ENCODE measurements around the gene GNG7.
A peak's percentile ranks its signal among the peaks of the same experiment; 100 is the strongest.
"Not testable (repeated sequence)": the region's sequence is repeated elsewhere in the genome, so short reads cannot be mapped to it uniquely, and the experiment has no call there.

GNG7 gene

GRCh38 chr19:2619076-2619475 is 83.4 kb downstream of the GNG7 start:
- no peak for DNase-seq (ENCODE audit: low spot score)

DNA sequence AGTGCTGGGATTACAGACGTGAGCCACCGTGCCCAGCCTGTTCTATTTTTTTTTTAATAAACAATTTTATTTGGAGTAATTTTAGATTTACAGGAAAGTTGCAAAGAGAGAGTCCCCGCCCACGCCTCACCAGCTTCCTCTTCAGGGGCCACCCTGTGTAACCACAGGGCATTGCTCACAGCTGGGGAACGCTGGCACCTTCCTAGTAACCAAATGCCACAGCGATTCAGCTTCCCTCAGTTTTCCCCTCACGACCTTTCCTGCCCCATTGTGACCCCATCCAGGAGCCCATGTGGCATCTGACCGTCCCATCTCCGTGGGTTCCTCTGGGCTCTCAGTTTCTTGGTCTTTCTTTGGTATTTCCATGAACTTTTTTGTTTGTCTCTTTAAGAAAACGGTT is 83.9 kb downstream of the GNG7 start:
- DNase-seq (ENCODE audit: low spot score): no peak

DNA sequence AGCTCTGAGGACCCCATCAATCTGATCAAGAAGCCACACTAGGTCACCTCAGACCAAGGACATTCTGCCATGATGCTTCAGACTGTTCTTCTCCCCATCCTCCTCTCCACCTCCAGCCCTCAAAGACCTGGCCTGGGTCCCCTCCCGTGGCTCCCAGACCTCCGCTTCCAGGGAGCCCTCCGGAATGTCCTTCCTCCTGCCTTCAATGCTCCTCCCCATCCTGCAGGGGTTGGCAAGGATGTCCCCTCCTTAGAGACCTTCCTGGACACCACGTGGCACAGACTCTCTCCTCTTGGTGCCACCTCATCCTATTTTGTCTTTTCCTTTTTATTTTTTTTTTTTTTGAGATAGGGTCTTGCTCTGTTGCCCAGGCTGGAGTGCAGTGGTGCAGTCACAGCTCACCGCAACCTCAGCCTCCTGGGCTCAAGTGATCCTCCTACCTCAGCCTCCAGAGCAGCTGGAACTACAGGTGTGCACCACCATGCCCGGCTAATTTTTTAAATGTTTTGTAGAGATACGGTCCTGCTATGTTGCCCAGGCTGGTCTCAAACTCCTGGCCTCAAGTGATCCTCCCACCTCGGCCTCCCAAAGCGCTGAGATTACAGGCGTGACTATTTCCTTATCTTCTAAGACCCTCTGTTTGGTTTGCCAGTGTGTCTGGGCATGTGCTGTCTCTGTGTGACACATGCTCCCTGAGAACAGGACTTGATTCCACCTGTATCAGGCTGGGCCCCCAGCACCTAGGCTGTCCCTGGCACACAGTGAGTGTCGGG is 84.9 kb downstream of the GNG7 start:
- no peak for DNase-seq (ENCODE audit: low spot score)

GRCh38 chr19:2616741-2617392 is 85.6 kb downstream of the GNG7 start:
- no peak for DNase-seq (ENCODE audit: low spot score)

DNA sequence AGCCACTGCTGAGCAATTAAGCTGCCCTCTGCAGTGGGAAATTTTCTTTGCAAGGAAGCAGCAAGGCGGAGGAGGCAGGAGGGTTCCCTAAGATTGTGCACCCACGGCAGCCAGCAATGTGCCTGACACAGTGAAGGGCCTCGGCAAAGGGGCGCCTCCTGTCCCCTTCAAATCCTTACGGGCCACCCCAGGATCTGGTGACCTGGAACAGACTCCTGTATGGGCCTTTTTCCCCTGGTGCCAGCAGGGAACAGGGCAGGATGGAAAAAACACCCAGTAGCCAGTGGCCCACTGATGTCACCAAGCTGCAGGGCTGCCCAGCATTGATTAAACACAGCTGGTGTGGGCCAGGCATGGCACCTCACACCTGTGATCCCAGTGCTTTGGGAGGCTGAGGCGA is 86.7 kb downstream of the GNG7 start:
- DNase-seq (ENCODE audit: low spot score): no peak

DNA sequence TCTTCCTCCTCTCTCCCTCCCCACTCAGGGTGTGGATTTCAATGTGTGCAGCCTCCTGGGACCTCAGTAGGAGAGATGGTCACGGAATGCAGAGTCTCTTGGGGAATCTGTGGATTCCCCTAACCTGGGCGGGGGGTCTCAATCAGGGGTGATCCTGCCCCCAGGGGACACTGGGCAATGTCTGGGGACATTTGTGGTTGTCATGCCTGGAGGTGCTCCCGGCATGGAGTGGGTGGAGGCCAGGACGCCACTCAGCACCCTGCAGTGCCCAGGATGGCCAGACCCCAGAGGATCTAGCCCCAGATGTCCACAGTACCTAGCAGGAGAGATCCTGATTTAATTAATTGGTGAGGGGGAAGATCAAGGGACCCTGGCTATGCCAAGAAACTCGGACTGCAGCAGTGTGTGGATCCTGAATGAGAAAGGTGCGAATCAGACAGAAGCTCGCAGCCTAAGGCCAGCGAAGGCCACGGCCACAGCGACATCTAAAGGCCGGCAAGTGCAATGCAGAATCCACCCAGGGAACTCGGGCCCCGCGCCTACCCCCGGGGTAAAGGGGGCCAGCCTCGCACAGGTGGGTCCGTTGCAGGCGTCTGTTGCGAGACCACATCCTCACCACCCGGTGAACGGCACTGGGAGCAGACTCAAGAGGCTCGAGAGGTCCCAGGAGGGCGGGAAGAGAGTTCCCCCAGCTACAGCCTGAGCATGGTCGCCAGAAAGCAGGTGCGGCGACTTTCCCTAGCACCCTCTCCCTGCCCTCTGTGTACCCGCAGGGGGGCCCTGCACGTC is 88.8 kb downstream of the GNG7 start:
- DNase-seq (ENCODE audit: low spot score): peak; percentile 63

- DNase-seq (ENCODE audit: low spot score): no peak
Measured at GRCh38 chr19:2612619-2613249, 89.8 kb downstream of the GNG7 start.

DNA sequence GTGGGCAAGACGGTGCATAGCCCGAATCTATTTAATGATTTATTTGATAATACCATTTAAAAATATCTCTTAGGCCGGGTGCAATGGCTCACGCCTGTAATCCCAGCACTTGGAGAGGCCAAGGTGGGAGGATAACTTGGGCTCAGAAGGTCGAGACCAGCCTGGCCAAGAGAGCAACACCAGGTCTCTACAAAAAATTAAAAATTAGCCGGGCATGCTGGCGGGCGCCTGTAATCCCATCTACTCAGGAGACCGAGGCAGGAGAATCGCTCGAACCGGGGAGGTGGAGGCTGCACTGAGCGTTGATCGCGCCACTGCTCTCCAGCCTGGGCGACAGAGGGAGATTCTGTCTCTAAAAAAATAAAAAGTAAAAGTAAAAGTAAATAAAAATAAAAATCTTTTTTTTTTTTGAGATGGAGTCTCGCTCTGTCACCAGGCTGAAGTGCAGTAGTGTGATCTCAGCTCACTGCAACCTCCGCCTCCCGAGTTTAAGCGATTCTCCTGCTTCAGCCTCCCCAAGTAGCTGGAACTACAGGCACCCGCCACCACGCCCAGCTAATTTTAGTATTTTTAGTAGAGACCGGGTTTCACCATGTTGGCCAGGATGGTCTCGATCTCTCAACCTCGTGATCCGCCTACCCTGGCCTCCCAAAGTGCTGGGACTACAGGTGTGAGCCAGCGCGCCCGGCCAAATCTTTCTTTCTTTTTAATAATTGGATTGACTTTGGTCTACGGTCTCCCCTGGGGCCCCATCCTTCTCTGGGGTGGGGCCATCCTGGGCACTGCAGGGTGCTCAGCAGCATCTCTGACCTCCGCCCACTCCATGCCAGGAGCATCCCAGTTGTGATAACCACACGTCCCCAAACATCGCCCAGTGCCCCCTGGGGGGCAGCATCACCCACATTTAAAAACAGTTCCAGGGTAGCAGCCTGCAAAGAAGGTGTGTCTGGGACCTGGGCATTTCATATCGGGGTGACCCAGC is 90.7 kb downstream of the GNG7 start:
- DNase-seq (ENCODE audit: low spot score): no peak

GRCh38 chr19:2610637-2611482 is 91.6 kb downstream of the GNG7 start:
- peak; percentile 94 for DNase-seq (ENCODE audit: low spot score)

- no peak for DNase-seq (ENCODE audit: low spot score)
Measured at GRCh38 chr19:2609389-2610116, 92.9 kb downstream of the GNG7 start.

DNA sequence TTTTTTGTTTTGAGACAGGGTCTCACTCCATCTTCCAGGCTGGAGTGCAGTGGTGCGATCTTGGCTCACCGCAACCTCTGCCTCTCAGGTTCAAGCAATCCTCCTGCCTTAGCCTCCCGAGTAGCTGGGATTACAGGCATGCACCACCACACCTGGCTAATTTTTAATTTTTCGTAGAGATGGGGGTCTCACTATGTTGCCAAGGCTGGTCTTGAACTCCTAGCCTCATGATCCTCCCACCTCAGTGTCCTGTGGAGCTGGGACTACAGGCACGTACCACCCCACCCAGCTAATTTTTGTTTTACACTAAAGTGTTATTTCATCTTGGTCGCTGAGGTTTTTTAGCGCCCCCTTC is 93.5 kb downstream of the GNG7 start:
- not testable (repeated sequence) for DNase-seq (ENCODE audit: low spot score)

GRCh38 chr19:2608602-2608922 is 93.9 kb downstream of the GNG7 start:
- no peak for DNase-seq (ENCODE audit: low spot score)

DNA sequence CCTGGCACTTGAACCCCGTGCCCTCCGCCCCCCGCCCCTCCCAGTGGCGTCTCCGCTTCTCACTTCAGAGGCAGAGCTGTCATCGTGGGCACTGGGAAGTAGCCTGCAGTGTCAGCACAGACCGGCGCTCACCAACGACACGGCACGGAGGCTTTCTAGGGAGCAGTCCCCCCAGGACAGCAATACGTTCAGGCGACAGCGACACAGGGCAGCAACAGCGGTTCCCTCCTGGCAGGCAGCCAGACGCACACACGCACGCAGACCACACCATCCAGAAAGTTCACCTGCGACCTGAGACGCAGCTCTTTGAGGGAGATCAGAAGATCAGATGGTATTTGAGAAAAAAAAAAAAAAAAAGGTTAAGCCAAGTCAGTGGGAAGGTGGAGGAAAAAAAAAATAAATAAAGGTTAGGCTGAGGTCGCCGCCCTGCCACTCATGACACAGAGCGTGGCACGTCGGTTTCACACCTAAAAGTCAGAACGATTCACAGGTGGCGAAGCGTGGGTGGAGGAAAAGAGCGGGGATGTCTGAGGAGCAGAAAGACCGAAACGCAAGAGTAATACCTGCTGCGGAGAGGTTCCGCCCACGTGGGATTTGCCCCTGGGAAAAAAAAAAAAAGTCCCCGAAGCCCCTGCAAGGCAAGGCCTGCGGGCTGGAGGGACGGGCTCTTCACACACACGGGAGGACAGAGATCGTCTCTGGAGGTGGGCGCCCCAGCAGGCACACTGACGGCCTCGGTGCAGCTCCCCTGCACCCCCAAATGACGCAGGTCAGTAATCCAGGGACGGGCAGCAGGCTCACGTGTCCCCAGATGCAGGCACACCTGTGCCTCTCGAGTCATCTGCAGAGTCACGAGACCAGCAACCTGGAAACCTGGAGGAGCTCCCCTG is 94.5 kb downstream of the GNG7 start:
- no peak for DNase-seq (ENCODE audit: low spot score)

DNA sequence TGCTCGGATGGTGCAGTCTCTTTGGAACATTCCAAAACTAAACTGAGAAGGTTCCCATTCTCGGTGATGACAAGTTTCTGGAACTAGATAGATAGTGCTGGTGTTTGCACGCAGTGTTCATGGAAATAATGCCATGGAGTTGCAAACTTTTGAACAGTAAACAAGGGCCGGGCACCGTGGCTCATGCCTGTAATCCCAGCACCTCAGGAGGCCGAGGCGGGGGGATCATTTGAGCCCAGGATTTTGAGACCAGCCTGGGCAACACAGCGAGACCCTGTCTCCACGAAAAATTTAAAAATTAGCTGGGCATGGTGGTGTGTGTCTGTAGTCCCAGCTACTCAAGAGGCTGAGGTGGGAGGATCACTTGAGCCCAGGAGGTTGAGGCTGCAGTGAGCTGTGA is 95.7 kb downstream of the GNG7 start:
- not testable (repeated sequence) for DNase-seq (ENCODE audit: low spot score)

DNA sequence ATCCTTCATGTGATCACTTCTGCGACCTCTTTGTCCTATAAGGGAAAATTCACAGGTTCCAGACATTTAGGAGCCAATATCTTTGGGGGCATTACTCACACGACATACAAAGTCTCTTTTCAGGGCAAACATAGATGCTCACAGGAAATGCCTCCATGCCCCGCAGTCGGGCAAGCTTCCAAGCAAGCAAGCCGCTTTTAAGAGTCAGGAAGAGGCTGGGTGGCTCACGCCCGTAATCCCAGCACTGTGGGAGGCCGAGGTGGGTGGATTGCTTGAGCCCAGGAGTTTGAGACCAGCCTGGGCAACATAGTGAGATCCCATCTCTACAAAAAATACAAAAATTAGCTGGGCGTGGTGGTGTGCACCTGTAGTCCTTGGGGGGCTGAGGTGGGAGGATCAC is 96.6 kb downstream of the GNG7 start:
- DNase-seq (ENCODE audit: low spot score): not testable (repeated sequence)

DNA sequence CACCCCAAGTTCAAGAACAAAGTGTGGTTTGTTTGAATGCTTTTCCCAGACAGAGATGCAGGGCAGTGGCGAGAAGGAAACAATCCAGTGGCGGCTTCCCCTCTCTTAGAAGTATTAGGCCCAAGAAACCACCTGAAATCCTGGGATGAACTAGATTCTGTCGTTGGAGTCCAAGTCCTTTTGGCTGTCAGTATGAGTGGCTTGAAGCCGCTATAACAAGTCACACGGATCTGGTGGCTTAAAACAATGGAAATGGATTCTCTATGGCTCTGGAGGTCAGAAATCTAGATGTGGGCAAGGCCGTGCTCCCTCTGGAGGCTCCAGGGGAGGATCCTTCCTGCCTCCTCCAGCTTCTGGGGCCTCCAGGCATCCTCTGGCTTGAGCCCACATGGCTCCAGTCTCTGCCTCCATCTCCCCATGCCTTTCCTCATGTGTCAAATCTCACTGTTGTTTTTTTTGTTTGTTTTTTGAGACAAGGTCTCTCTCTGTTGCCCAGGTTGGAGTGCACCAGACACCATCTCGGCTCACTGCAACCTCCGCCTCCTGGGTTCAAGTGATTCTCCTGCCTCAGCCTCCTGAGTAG is 97.7 kb downstream of the GNG7 start:
- DNase-seq (ENCODE audit: low spot score): no peak

- DNase-seq (ENCODE audit: low spot score): peak; percentile 66
Measured at GRCh38 chr19:2603334-2603733, 99.2 kb downstream of the GNG7 start.

DNA sequence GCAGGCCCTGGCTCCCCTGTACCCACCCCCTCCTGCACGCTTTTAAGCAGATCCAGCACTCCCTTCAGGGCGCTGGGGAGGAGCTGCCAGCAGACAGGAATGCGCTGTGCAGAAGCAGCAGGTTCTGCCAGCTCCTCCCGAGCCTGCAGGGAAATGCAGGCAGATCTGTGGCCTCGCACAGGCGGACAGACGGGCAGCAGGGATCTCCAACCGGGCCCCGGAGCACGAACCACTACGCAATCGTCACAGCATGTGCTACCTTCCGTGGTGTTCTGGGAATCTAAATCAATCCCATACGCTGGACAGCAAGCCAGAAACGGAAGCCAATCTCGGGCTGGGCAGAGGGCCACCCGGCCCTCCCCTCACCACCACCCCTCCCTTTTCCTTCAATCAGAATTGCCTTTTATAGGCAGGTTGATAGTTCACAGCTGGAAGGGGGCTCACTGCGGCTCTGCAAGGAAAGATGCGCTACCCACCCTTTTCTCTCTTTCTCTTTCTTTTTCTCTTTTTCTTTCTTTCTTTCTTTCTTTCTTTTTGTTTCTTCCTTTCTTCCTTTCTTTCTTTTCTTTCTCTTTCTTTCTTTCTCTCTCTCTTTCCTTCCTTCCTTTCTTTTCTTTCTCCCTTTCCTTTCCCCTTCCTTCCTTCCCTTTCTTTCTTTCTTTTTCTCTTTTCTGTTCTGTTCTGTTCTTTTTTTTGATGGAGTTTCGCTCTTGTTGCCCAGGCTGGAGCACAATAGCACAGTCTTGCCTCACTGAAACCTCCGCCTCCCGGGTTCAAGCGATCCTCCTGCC is 99.9 kb downstream of the GNG7 start:
- peak; percentile 74 for DNase-seq (ENCODE audit: low spot score)

All from ecto neural progenitor cell (in vitro differentiated cells).